Glutamatergic neuron (in vitro differentiated cells): ENCODE results near the gene ESRRG. TPM values are rescaled to one million over a fixed set of nuclear protein-coding genes. Genes with fewer than 3 reads are reported as not detected.

Experiments used
- DNase-seq: peaks from one replicate; pipeline ENCODE4 v3.0.0; 2022
- H3K27ac Mint-ChIP-seq: one replicate; pipeline ENCODE4 v1.8.0; 2020; ENCODE audit warnings: mild to moderate bottlenecking, mixed read lengths, inconsistent platforms; ENCODE audit not compliant: unreplicated experiment
- H3K27me3 Mint-ChIP-seq: one replicate; pipeline ENCODE4 v1.8.0; 2020; ENCODE audit warnings: mild to moderate bottlenecking, moderate library complexity, mixed read lengths, inconsistent platforms; ENCODE audit not compliant: unreplicated experiment
- H3K36me3 Mint-ChIP-seq: one replicate; pipeline ENCODE4 v1.8.0; 2020; ENCODE audit warnings: mild to moderate bottlenecking, mixed read lengths, inconsistent platforms; ENCODE audit not compliant: unreplicated experiment
- H3K4me1 Mint-ChIP-seq: one replicate; pipeline ENCODE4 v1.8.0; 2020; ENCODE audit warnings: mild to moderate bottlenecking, low read depth, mixed read lengths, inconsistent platforms; ENCODE audit not compliant: unreplicated experiment
- H3K4me3 Mint-ChIP-seq: one replicate; pipeline ENCODE4 v1.8.0; 2020; ENCODE audit warnings: mild to moderate bottlenecking, mixed read lengths, inconsistent platforms; ENCODE audit not compliant: unreplicated experiment
- H3K9me3 Mint-ChIP-seq: one replicate; pipeline ENCODE4 v1.8.0; 2020; ENCODE audit warnings: mild to moderate bottlenecking, moderate library complexity, mixed read lengths, inconsistent platforms; ENCODE audit not compliant: unreplicated experiment
- CTCF ChIP-seq: fragments of 200-600 bp; sonication (generic); IDR thresholded peaks from one replicate; pipeline ENCODE4 v1.5.0; 2021; ENCODE audit not compliant: partially characterized antibody, unreplicated experiment
- total RNA-seq: library from RNA; stranded (reverse); fragmentation: NEBNext Ultra II Directional; extraction: Animal tissue kit (Norgen Biotek cat#: 25700); gene quantifications from one replicate; pipeline ENCODE4 v1.2.1, GENCODE V29; 2021; ENCODE audit not compliant: unreplicated experiment

ESRRG gene
- total RNA-seq, 1 donor from 2014 or later = 9.0 TPM

GRCh38 chr1:216758161-216758560 is 34.9 kb upstream of the ESRRG start:
- Mint-ChIP-seq H3K27ac (no peak overlapping the region), H3K4me1 (no peaks in the 10 kb centered on the region), H3K27me3 (no peaks in the 10 kb centered on the region), H3K9me3 (no peaks in the 10 kb centered on the region), H3K36me3 (no peaks in the 10 kb centered on the region), H3K4me3 (no peak overlapping the region)
- DNase-seq = no peak
- TF ChIP-seq CTCF = no peak

GRCh38 chr1:216757110-216757509 is 33.9 kb upstream of the ESRRG start:
- Mint-ChIP-seq H3K27me3 (no peaks in the 10 kb centered on the region), H3K9me3 (no peaks in the 10 kb centered on the region), H3K36me3 (no peaks in the 10 kb centered on the region), H3K4me3 (no peak overlapping the region), H3K4me1 (no peaks in the 10 kb centered on the region), H3K27ac (no peak overlapping the region)
- DNase-seq = no peak
- TF ChIP-seq CTCF = no peak

GRCh38 chr1:216750961-216751360 is 27.7 kb upstream of the ESRRG start:
- Mint-ChIP-seq H3K4me1 (no peaks in the 10 kb centered on the region), H3K27ac (no peak overlapping the region), H3K27me3 (no peaks in the 10 kb centered on the region), H3K4me3 (no peak overlapping the region), H3K36me3 (no peaks in the 10 kb centered on the region), H3K9me3 (no peaks in the 10 kb centered on the region)
- no peak for DNase-seq
- TF ChIP-seq CTCF = no peak

GRCh38 chr1:216750031-216750627 is 26.9 kb upstream of the ESRRG start:
- TF ChIP-seq CTCF = peak; percentile 39
- peak; percentile 38 for DNase-seq
- Mint-ChIP-seq H3K27ac (no peak overlapping the region), H3K4me3 (no peak overlapping the region), H3K4me1 (no peaks in the 10 kb centered on the region), H3K36me3 (no peaks in the 10 kb centered on the region), H3K9me3 (no peaks in the 10 kb centered on the region), H3K27me3 (no peaks in the 10 kb centered on the region)

- no peak for DNase-seq
- no peaks in the 10 kb centered on the region for H3K4me1 Mint-ChIP-seq
- no peaks in the 10 kb centered on the region for H3K27me3 Mint-ChIP-seq
- H3K9me3 Mint-ChIP-seq = no peaks in the 10 kb centered on the region
- no peak for TF ChIP-seq CTCF
- H3K4me3 Mint-ChIP-seq = no peak overlapping the region
- H3K27ac Mint-ChIP-seq = no peak overlapping the region
- no peaks in the 10 kb centered on the region for H3K36me3 Mint-ChIP-seq
These were observed 26.0 kb upstream of the ESRRG start for GRCh38 chr1:216749232-216749631.
